HG03469 (cell line): ENCODE data around the gene TICAM1.
"Not testable (repeated sequence)": the region's sequence is repeated elsewhere in the genome, so short reads cannot be mapped to it uniquely, and the experiment has no call there.

Source experiments
- ATAC-seq: cut with Tn5 transposase; IDR thresholded peaks from one replicate; pipeline ENCODE4 v1.9.1; 2021; ENCODE audit warnings: mild to moderate bottlenecking, moderate library complexity, moderate number of reproducible peaks; ENCODE audit not compliant: unreplicated experiment

The TICAM1 gene

GRCh38 chr19:4845975-4846374 lies 14.5 kb upstream of the TICAM1 start:
- ATAC-seq, result not testable (repeated sequence)

- ATAC-seq, result no peak
Measured at GRCh38 chr19:4844348-4845179, 13.1 kb upstream of the TICAM1 start.

- no peak for ATAC-seq
Measured at GRCh38 chr19:4843647-4843965, 12.1 kb upstream of the TICAM1 start.

DNA sequence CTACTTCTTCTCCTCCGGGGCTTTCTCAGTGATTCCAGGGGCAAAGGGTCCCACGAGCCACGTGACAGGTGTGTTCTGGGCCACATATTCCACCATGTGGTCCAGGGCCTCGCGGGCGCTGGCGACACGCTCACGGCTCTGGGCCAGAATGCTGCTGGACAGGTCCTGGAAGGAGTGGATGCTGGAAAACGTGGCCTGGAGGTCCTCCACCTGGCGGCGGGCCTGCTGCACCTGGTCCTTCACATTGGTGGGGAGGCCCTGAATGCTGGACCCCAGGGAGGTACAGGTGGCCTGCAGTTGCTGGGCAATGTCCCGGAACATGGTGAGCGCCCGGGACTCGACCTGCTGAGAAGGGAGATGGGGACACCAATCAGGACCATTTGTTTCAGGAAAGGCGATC lies 7.7 kb upstream of the TICAM1 start:
- ATAC-seq, result no peak

- ATAC-seq, result no peak
Measured at GRCh38 chr19:4832776-4833175, 1.3 kb upstream of the TICAM1 start.

GRCh38 chr19:4831979-4832340 lies 448 bp upstream of the TICAM1 start:
- not testable (repeated sequence) for ATAC-seq

DNA sequence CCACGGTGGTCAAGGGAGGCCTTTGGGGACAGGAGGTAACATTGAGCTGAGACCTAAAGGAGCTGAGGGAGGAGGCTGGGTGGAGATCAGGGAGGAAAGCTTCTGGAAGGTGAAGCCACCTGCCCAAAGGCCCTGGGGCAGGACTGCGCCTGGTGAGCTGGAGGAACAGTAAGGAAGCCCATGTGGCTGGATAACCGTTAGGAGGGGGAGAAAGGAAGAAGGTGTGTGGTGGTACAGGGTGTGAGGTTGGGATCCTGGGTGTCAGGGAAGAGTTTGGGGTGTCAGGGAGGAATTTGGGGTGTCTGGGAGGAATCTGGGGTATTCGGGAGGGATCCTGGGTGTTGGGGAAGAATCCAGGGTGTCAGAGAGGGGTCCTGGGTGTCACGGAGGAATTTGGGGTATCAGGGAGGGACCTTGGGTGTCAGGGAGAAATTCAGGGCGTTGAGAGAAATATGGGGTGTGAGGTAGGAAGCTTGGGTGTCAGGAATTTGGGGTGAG lies 695 bp downstream of the TICAM1 start:
- no peak for ATAC-seq

- ATAC-seq, result no peak
Measured at GRCh38 chr19:4830332-4830731, 1.2 kb downstream of the TICAM1 start.

- no peak for ATAC-seq
Measured at GRCh38 chr19:4829001-4829712, 2.4 kb downstream of the TICAM1 start.

DNA sequence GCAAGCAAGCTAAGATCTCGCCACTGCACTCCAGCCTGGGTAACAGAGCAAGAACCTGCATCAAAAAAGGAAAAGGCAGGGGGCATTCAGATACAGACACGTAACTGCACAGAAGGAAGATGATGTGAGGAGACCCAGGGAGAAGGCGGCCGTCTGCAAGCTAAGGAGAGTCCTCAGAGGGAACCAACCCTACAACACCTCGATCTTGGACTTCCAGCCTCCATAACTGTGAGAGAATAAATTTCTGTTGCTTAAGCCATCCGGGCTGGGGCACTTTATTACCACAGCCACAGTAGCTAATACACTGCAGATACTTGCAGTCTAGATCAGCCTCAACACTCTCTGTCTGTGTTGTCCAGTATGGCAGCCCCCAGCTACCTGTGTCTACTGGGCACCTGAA lies 7.9 kb downstream of the TICAM1 start:
- ATAC-seq, result no peak

DNA sequence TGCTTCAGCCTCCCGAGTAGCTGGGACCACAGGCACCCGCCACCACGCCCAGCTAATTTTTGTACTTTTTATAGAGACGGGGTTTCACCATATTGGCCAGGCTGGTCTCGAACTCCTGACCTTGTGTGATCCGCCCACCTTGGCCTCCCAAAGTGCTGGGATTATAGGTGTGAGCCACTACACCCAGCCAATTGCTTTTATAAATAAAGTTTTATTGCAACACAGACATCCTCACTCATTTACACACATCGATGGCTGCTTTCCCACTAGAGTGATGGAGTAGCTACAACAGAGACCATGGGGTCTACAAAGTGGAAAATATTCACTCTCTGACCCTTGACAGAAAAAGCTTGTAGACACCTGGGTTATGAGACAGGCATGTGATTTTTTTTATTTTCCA lies 9.2 kb downstream of the TICAM1 start:
- not testable (repeated sequence) for ATAC-seq

DNA sequence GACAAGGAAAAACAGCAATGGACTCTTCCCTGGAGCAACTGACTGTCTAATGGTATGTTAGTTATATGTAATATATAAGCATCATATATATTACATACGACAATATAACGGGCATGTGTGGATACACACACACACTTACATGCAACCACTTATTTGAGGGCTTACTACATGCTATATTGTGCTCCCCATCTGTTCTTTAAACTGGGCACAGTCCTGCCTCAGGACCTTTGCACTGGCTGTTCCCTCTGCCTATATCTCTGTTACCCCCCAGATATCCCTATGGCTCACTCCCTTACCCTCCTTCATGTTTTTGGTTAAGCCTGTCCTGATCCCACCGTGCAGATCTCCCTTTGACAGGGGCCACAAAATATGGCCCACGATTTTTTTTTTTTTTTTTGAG lies 10.2 kb downstream of the TICAM1 start:
- ATAC-seq, result no peak

- no peak for ATAC-seq
Measured at GRCh38 chr19:4817467-4818277, 13.8 kb downstream of the TICAM1 start.

- ATAC-seq, result no peak
Measured at GRCh38 chr19:4816950-4817278, 14.6 kb downstream of the TICAM1 start.

DNA sequence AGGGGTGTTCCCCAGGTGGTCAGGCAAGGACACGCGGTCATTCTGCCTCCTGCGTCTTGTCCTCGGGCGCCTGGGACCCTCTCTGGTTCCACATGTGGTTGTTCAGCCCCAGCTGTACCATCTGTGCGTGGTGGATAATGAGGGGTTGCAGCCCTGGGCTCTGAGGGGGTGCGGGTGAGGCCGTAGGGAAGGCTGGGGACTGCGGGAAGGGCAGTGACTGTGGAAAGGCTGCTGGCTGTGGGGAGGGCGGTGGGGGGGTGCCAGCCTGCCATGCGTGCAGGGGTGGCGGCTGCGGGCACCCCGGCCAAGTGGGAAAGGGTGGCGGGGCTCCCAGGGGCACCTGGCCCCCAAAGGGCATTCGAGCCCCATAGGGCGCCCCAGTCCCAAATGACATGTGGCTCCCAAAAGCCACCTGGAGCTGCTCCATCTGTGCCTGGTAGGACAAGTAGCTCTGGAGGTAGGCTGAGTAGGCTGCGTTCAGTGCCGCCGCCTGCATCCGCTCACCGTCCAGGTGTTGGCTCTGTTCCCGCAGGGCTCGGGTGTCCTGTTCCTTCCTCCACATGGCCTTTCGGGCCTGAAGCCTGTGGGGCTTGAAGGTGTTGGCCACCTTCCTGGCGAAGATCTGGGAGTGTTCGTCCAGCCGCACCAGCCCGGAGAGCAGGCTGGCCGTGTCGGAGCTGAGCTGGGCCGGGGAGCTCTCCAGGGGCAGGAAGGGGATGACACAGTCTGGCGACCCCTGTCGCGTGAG lies 15.1 kb downstream of the TICAM1 start:
- no peak for ATAC-seq

- no peak for ATAC-seq
Measured at GRCh38 chr19:4815426-4816201, 15.9 kb downstream of the TICAM1 start.

GRCh38 chr19:4814625-4815425 lies 16.7 kb downstream of the TICAM1 start:
- no peak for ATAC-seq

DNA sequence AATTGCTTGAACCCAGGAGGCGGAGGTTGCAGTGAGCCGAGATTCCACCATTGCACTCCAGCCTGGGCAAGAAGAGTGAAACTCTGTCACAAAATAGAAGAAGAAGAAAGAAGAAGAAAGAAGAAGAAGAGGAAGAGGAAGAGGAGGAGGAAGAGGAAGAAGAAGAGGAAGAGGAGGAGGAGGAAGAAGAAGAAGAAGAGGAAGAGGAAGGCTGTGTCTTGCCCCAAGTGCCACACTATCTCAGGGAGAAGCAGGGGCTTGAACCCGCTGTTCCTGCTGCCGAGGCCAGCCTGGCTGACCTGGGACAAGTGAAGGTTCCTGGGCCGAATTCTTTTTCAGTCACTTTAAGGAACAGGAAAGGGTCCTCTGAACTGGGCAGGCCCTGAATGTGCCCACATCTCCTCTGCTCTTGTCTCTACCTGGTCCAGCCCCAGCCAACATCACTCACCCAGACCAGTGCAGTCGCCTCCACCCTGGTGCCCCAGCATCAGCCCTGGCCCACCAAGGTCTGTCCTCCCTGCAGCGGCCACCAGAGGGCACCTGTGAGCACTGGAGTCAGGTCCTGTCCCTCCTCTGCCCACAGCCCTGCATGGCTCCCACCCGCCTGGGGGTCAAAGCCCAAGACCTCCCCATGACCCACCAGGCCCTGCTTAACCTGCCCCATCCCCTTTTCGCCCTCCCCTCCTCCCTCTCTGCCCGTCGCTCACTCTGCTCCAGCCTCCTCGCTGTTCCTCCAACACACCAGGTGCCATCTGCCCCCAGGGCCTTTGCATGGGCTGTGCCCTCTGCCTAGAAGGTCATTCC lies 20.0 kb downstream of the TICAM1 start:
- ATAC-seq, result no peak

DNA sequence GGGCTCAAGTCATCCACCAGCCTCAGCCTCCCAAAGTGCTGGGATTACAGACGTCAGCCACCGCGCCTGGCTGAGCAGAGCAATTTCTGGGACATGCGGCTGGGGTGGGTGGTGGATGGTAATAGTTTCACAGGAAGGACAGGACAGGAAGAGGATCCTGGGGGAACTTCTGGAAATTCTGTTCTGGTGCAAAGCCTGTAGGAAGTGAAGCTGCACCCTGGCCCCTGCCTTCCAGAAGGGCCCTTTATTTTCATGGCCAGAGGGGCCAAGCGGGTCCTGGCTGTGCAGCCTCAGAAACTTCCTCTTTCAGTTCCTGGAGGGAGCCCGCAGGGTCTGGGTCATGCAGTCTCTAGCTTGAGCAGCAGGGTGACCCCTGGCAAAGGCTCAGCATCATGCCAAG lies 24.3 kb downstream of the TICAM1 start:
- no peak for ATAC-seq
